ENCODE data around the gene SYCE1L. TPM values are rescaled to one million over a fixed set of nuclear protein-coding genes. Genes with fewer than 3 reads are reported as not detected.

SYCE1L gene
- total RNA-seq, 1 experiment from 2014 or later: 4.8 TPM

DNA sequence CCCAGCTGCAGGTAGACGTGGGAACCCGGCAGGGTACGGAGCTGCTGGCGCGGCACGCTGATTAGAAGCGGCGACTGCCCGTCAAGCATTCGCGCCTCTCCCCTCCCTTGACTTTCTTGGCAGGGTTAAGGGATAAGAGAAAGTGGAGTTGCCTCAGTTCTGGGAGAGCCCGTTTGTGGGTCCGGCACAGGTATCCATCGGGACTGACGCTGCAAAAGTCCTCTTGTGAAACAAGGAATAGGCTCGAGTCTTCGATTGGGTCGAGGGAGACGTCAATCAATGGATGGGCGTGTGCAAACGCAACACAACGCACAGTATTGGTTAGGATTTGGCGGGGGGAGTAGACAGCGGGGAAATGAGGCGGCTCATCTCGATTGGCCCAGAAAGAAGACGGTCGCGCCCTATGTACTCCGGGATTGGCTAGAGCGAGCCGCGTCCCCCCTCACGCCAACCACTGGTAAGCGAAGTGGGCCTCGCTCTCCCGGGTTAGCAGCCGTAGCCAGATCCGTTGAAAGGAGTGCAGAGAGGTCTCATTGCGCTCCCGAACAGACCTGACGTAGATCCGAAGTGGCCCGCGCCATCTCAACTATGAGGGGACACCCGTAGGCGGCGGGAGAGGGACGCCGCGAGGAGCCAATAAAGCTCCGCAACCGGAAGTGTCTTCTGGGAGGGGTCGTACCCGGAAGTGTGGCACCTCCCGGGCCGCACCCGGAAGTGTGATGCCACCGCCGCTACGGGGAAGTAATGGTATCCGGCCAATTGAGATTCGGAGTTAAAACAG is 8.5 kb upstream of the SYCE1L start, which contains the start of gene MON1B:
Gene MON1B (plus strand): TSS at position 713 of the 781 bp plus-strand sequence. CDS start 296 bp downstream, outside the sequence.
- Mint-ChIP-seq H3K4me3 (ENCODE audit: unreplicated experiment) (peak within 1 kb of the TSS; percentile 84), H3K27ac (ENCODE audit: unreplicated experiment) (peak within 1 kb of the TSS; percentile 100), H3K36me3 (ENCODE audit: insufficient read depth, unreplicated experiment) (peaks cover 23% of the 10 kb centered on the region), H3K4me1 (ENCODE audit: low read depth, unreplicated experiment) (peaks cover 19% of the 10 kb centered on the region), H3K9me3 (ENCODE audit: unreplicated experiment) (no peaks in the 10 kb centered on the region), H3K27me3 (ENCODE audit: insufficient read depth, unreplicated experiment) (peaks cover 3% of the 10 kb centered on the region)
- intact Hi-C loops (cut with micrococcal nuclease; ENCODE audit: unreplicated experiment): loop anchor here (1.0 kb wide), 1 partner anchor 22 kb away; no protein-coding TSS in a partner anchor
- no peaks in the 10 kb centered on the region for H3K9me3 ChIP-seq
- peak within 1 kb of the TSS; percentile 88 for H3K4me3 ChIP-seq (ENCODE audit: low read depth, low read length)
- ChIA-PET CTCF (interaction anchor here (0.8 kb wide), 1 partner anchor 909 kb away, joined by 4 read pairs; the partner anchor contains the start of gene WWOX), POLR2A (interaction anchor here (1.0 kb wide), 1 partner anchor 114 kb away, joined by 3 read pairs; no protein-coding TSS in a partner anchor)
- BruUV-seq (replicated peaks): no TSS peak
- no peaks in the 10 kb centered on the region for H3K27me3 ChIP-seq (replicated peaks; ENCODE audit: control insufficient read depth, insufficient read depth, low read length)
- H3K4me1 ChIP-seq: peaks cover 8% of the 10 kb centered on the region
- TF ChIP-seq, protein P1, sequence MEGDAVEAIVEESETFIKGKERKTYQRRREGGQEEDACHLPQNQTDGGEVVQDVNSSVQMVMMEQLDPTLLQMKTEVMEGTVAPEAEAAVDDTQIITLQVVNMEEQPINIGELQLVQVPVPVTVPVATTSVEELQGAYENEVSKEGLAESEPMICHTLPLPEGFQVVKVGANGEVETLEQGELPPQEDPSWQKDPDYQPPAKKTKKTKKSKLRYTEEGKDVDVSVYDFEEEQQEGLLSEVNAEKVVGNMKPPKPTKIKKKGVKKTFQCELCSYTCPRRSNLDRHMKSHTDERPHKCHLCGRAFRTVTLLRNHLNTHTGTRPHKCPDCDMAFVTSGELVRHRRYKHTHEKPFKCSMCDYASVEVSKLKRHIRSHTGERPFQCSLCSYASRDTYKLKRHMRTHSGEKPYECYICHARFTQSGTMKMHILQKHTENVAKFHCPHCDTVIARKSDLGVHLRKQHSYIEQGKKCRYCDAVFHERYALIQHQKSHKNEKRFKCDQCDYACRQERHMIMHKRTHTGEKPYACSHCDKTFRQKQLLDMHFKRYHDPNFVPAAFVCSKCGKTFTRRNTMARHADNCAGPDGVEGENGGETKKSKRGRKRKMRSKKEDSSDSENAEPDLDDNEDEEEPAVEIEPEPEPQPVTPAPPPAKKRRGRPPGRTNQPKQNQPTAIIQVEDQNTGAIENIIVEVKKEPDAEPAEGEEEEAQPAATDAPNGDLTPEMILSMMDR (IDR thresholded peaks at IDR 0.05; ENCODE audit: insufficient read depth in 1 of 2, low read depth in 1 of 2, low read length in 1 of 2, severe bottlenecking in 1 of 2, unreplicated experiment in 1 of 2): peak in 1 of 2 experiments; percentile 11
- peak; percentile 98 to 99 for DNase-seq
- H3K36me3 ChIP-seq (ENCODE audit: control insufficient read depth, insufficient read depth, low read length): peaks cover 8% of the 10 kb centered on the region

DNA sequence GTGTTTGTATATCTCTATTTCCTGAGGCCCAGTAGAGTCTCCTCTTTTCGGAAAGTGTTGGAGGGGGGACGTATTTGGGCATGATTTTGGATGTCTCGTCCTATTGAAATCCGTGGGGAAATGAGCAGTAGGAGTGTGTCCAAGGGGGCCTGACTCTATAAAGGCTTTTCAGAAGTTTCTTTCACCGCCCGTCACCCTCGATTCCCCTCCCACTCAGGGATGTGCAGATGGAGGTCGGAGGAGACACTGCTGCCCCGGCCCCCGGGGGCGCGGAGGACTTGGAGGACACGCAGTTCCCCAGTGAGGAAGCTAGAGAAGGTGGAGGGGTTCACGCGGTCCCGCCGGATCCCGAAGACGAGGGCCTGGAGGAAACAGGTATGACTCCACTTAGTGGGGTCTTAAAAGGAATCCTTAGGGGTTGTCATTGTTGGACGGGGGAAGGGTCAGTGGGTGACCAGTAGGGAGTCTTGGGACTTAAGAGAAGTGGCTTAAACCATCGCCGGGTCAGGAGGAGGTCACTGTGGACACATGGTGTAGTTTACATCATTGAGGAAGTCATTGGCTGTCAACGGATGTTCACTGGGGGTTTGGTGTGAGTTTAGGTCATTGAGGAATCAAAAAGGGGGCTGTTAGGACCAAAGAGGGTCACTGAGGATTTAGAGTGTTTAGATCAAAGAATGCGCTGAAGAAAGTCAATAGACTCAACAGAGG is 7.8 kb upstream of the SYCE1L start:
- POLR2A ChIA-PET: interaction anchor here (1.0 kb wide), 1 partner anchor 113 kb away, joined by 3 read pairs; no protein-coding TSS in a partner anchor
- H3K27ac Mint-ChIP-seq (ENCODE audit: unreplicated experiment): peak overlapping the region; percentile 100
- Histone ChIP-seq H3K36me3 (ENCODE audit: control insufficient read depth, insufficient read depth, low read length) (peaks cover 8% of the 10 kb centered on the region), H3K9me3 (no peaks in the 10 kb centered on the region), H3K27me3 (replicated peaks; ENCODE audit: control insufficient read depth, insufficient read depth, low read length) (no peaks in the 10 kb centered on the region), H3K4me3 (ENCODE audit: low read depth, low read length) (peak overlapping the region; percentile 88), H3K4me1 (peaks cover 8% of the 10 kb centered on the region)
- CTCF ChIA-PET: no interaction called here
- no peaks in the 10 kb centered on the region for H3K9me3 Mint-ChIP-seq (ENCODE audit: unreplicated experiment)
- H3K27me3 Mint-ChIP-seq (ENCODE audit: insufficient read depth, unreplicated experiment): peaks cover 3% of the 10 kb centered on the region
- H3K4me3 Mint-ChIP-seq (ENCODE audit: unreplicated experiment): peak overlapping the region; percentile 84
- intact Hi-C loops (cut with micrococcal nuclease; ENCODE audit: unreplicated experiment): no loop called here
- TSS peak; percentile 90 for BruUV-seq (replicated peaks)
- H3K4me1 Mint-ChIP-seq (ENCODE audit: low read depth, unreplicated experiment): peaks cover 19% of the 10 kb centered on the region
- DNase-seq: peak in 1 of 2 experiments; percentile 38
- TF ChIP-seq, protein P1 (IDR thresholded peaks at IDR 0.05; ENCODE audit: insufficient read depth in 1 of 2, low read depth in 1 of 2, low read length in 1 of 2, severe bottlenecking in 1 of 2, unreplicated experiment in 1 of 2): no peak
- peaks cover 23% of the 10 kb centered on the region for H3K36me3 Mint-ChIP-seq (ENCODE audit: insufficient read depth, unreplicated experiment)

DNA sequence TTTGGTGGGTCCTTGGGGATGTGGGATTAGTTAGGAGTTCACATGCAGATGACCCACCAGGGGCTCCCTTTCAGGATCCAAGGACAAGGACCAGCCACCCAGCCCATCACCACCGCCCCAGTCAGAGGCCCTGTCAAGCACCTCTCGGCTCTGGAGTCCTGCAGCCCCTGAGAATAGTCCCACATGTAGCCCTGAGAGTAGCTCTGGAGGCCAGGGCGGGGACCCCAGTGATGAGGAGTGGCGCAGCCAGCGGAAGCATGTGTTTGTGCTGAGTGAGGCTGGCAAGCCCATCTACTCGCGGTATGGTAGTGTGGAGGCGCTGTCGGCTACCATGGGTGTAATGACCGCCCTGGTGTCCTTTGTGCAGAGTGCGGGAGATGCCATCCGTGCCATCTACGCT is 5.8 kb upstream of the SYCE1L start:
- Histone ChIP-seq H3K9me3 (no peaks in the 10 kb centered on the region), H3K27me3 (replicated peaks; ENCODE audit: control insufficient read depth, insufficient read depth, low read length) (no peaks in the 10 kb centered on the region), H3K36me3 (ENCODE audit: control insufficient read depth, insufficient read depth, low read length) (peaks cover 11% of the 10 kb centered on the region), H3K4me1 (peaks cover 8% of the 10 kb centered on the region), H3K4me3 (ENCODE audit: low read depth, low read length) (no peak overlapping the region)
- Mint-ChIP-seq H3K36me3 (ENCODE audit: insufficient read depth, unreplicated experiment) (peaks cover 23% of the 10 kb centered on the region), H3K27ac (ENCODE audit: unreplicated experiment) (no peak overlapping the region), H3K4me1 (ENCODE audit: low read depth, unreplicated experiment) (peaks cover 19% of the 10 kb centered on the region), H3K27me3 (ENCODE audit: insufficient read depth, unreplicated experiment) (no peaks in the 10 kb centered on the region), H3K4me3 (ENCODE audit: unreplicated experiment) (no peak overlapping the region), H3K9me3 (ENCODE audit: unreplicated experiment) (no peaks in the 10 kb centered on the region)
- intact Hi-C loops (cut with micrococcal nuclease; ENCODE audit: unreplicated experiment): no loop called here
- BruUV-seq (replicated peaks): no TSS peak
- TF ChIP-seq, protein P1 (IDR thresholded peaks at IDR 0.05; ENCODE audit: insufficient read depth in 1 of 2, low read depth in 1 of 2, low read length in 1 of 2, severe bottlenecking in 1 of 2, unreplicated experiment in 1 of 2): no peak
- DNase-seq: no peak
- POLR2A ChIA-PET: no interaction called here
- CTCF ChIA-PET: no interaction called here
